ENCODE data around the gene CACNB2. TPM values are rescaled to one million over a fixed set of nuclear protein-coding genes. Genes with fewer than 3 reads are reported as not detected.

The CACNB2 gene
- total and polyA plus RNA-seq, 7 experiments from 2014 or later, result 0.30 to 0.49 (median 0.48) TPM; not detected in 4

GRCh38 chr10:18359812-18360211, 219.6 kb downstream of the CACNB2 start:
- no peak overlapping the region for H3K4me3 ChIP-seq (ENCODE audit: low read length)
- Mint-ChIP-seq H3K9me3 (peaks cover 0 to 5% (median 0%) of the 10 kb centered on the region in 11 donors), H3K27ac (no peak overlapping the region), H3K27me3 (peaks cover 0 to 9% (median 5%) of the 10 kb centered on the region in 5 donors), H3K36me3 (no peaks in the 10 kb centered on the region), H3K4me1 (no peaks in the 10 kb centered on the region), H3K4me3 (no peak overlapping the region)
- ChIA-PET POLR2A (no interaction called here), CTCF (no interaction called here)
- H3K4me1 ChIP-seq (ENCODE audit: control insufficient read depth in 2 of 2, insufficient read depth in 2 of 2, low read length in 2 of 2), result no peaks in the 10 kb centered on the region
- intact Hi-C loops (cut with micrococcal nuclease), result no loop called here
- H3K27me3 ChIP-seq (ENCODE audit: control insufficient read depth in 2 of 2, insufficient read depth in 2 of 2, low read length in 2 of 2), result no peaks in the 10 kb centered on the region
- H3K9me3 ChIP-seq (ENCODE audit: control insufficient read depth in 2 of 3, low read length in 3 of 3), result no peaks in the 10 kb centered on the region
- DNase-seq, result no peak
- no peak for ATAC-seq
- no peak overlapping the region for H3K27ac ChIP-seq (ENCODE audit: low read depth, low read length)
- H3K36me3 ChIP-seq (ENCODE audit: control insufficient read depth in 2 of 3, insufficient read depth in 3 of 3, low read length in 3 of 3), result no peaks in the 10 kb centered on the region

GRCh38 chr10:18362892-18363291, 222.7 kb downstream of the CACNB2 start:
- ChIA-PET CTCF (no interaction called here), POLR2A (no interaction called here)
- no peaks in the 10 kb centered on the region for H3K4me1 ChIP-seq (ENCODE audit: control insufficient read depth in 2 of 2, insufficient read depth in 2 of 2, low read length in 2 of 2)
- Mint-ChIP-seq H3K27me3 (peaks cover 0 to 10% (median 5%) of the 10 kb centered on the region in 5 donors), H3K4me1 (no peaks in the 10 kb centered on the region), H3K36me3 (no peaks in the 10 kb centered on the region), H3K27ac (no peak overlapping the region), H3K9me3 (no peaks in the 10 kb centered on the region), H3K4me3 (no peak overlapping the region)
- intact Hi-C loops (cut with micrococcal nuclease), result no loop called here
- H3K27me3 ChIP-seq (ENCODE audit: control insufficient read depth in 2 of 2, insufficient read depth in 2 of 2, low read length in 2 of 2), result no peaks in the 10 kb centered on the region
- no peak overlapping the region for H3K4me3 ChIP-seq (ENCODE audit: low read length)
- ATAC-seq, result no peak
- H3K27ac ChIP-seq (ENCODE audit: low read depth, low read length), result no peak overlapping the region
- DNase-seq, result no peak
- H3K36me3 ChIP-seq (ENCODE audit: control insufficient read depth in 2 of 3, insufficient read depth in 3 of 3, low read length in 3 of 3), result no peaks in the 10 kb centered on the region
- no peaks in the 10 kb centered on the region for H3K9me3 ChIP-seq (ENCODE audit: control insufficient read depth in 2 of 3, low read length in 3 of 3)

- DNase-seq (no peak), ATAC-seq (no peak)
- CTCF ChIA-PET, result no interaction called here
- Mint-ChIP-seq H3K27me3 (peaks cover 0 to 10% (median 5%) of the 10 kb centered on the region in 5 donors), H3K4me1 (no peaks in the 10 kb centered on the region), H3K36me3 (no peaks in the 10 kb centered on the region), H3K27ac (no peak overlapping the region), H3K4me3 (no peak overlapping the region), H3K9me3 (no peaks in the 10 kb centered on the region)
- POLR2A ChIA-PET, result no interaction called here
- Histone ChIP-seq H3K27ac (ENCODE audit: low read depth, low read length) (no peak overlapping the region), H3K9me3 (ENCODE audit: control insufficient read depth in 2 of 3, low read length in 3 of 3) (no peaks in the 10 kb centered on the region), H3K27me3 (ENCODE audit: control insufficient read depth in 2 of 2, insufficient read depth in 2 of 2, low read length in 2 of 2) (no peaks in the 10 kb centered on the region), H3K4me1 (ENCODE audit: control insufficient read depth in 2 of 2, insufficient read depth in 2 of 2, low read length in 2 of 2) (no peaks in the 10 kb centered on the region), H3K4me3 (ENCODE audit: low read length) (no peak overlapping the region), H3K36me3 (ENCODE audit: control insufficient read depth in 2 of 3, insufficient read depth in 3 of 3, low read length in 3 of 3) (no peaks in the 10 kb centered on the region)
- intact Hi-C loops (cut with micrococcal nuclease), result no loop called here
These were observed 225.0 kb downstream of the CACNB2 start for GRCh38 chr10:18364987-18365775.

GRCh38 chr10:18367840-18368239, 227.6 kb downstream of the CACNB2 start:
- no peak overlapping the region for H3K27ac ChIP-seq (ENCODE audit: low read depth, low read length)
- H3K4me1 Mint-ChIP-seq, result no peaks in the 10 kb centered on the region
- intact Hi-C loops (cut with micrococcal nuclease), result no loop called here
- ChIA-PET CTCF (no interaction called here), POLR2A (no interaction called here)
- no peak overlapping the region for H3K4me3 ChIP-seq (ENCODE audit: low read length)
- H3K27ac Mint-ChIP-seq, result no peak overlapping the region
- DNase-seq, result no peak
- no peaks in the 10 kb centered on the region for H3K36me3 ChIP-seq (ENCODE audit: control insufficient read depth in 2 of 3, insufficient read depth in 3 of 3, low read length in 3 of 3)
- ATAC-seq, result no peak
- H3K4me3 Mint-ChIP-seq, result no peak overlapping the region
- H3K27me3 ChIP-seq (ENCODE audit: control insufficient read depth in 2 of 2, insufficient read depth in 2 of 2, low read length in 2 of 2), result no peaks in the 10 kb centered on the region
- no peaks in the 10 kb centered on the region for H3K9me3 ChIP-seq (ENCODE audit: control insufficient read depth in 2 of 3, low read length in 3 of 3)
- H3K4me1 ChIP-seq (ENCODE audit: control insufficient read depth in 2 of 2, insufficient read depth in 2 of 2, low read length in 2 of 2), result no peaks in the 10 kb centered on the region
- H3K27me3 Mint-ChIP-seq, result peaks cover 0 to 10% (median 5%) of the 10 kb centered on the region in 5 donors
- H3K36me3 Mint-ChIP-seq, result no peaks in the 10 kb centered on the region
- peaks cover 0 to 3% (median 0%) of the 10 kb centered on the region in 11 donors for H3K9me3 Mint-ChIP-seq

GRCh38 chr10:18368273-18368672, 228.0 kb downstream of the CACNB2 start:
- no peak overlapping the region for H3K4me3 Mint-ChIP-seq
- ATAC-seq (no peak), DNase-seq (no peak)
- peaks cover 0 to 8% (median 5%) of the 10 kb centered on the region in 5 donors for H3K27me3 Mint-ChIP-seq
- no peaks in the 10 kb centered on the region for H3K27me3 ChIP-seq (ENCODE audit: control insufficient read depth in 2 of 2, insufficient read depth in 2 of 2, low read length in 2 of 2)
- H3K4me1 Mint-ChIP-seq, result no peaks in the 10 kb centered on the region
- H3K27ac Mint-ChIP-seq, result no peak overlapping the region
- intact Hi-C loops (cut with micrococcal nuclease), result no loop called here
- no peak overlapping the region for H3K27ac ChIP-seq (ENCODE audit: low read depth, low read length)
- no peaks in the 10 kb centered on the region for H3K36me3 Mint-ChIP-seq
- no peaks in the 10 kb centered on the region for H3K4me1 ChIP-seq (ENCODE audit: control insufficient read depth in 2 of 2, insufficient read depth in 2 of 2, low read length in 2 of 2)
- POLR2A ChIA-PET, result no interaction called here
- peaks cover 0 to 3% (median 0%) of the 10 kb centered on the region in 11 donors for H3K9me3 Mint-ChIP-seq
- no peaks in the 10 kb centered on the region for H3K36me3 ChIP-seq (ENCODE audit: control insufficient read depth in 2 of 3, insufficient read depth in 3 of 3, low read length in 3 of 3)
- H3K9me3 ChIP-seq (ENCODE audit: control insufficient read depth in 2 of 3, low read length in 3 of 3), result no peaks in the 10 kb centered on the region
- H3K4me3 ChIP-seq (ENCODE audit: low read length), result no peak overlapping the region
- CTCF ChIA-PET, result no interaction called here

GRCh38 chr10:18368682-18369081, 228.5 kb downstream of the CACNB2 start:
- H3K27ac Mint-ChIP-seq, result no peak overlapping the region
- Histone ChIP-seq H3K9me3 (ENCODE audit: control insufficient read depth in 2 of 3, low read length in 3 of 3) (no peaks in the 10 kb centered on the region), H3K27me3 (ENCODE audit: control insufficient read depth in 2 of 2, insufficient read depth in 2 of 2, low read length in 2 of 2) (no peaks in the 10 kb centered on the region), H3K4me3 (ENCODE audit: low read length) (no peak overlapping the region), H3K36me3 (ENCODE audit: control insufficient read depth in 2 of 3, insufficient read depth in 3 of 3, low read length in 3 of 3) (no peaks in the 10 kb centered on the region), H3K27ac (ENCODE audit: low read depth, low read length) (no peak overlapping the region), H3K4me1 (ENCODE audit: control insufficient read depth in 2 of 2, insufficient read depth in 2 of 2, low read length in 2 of 2) (no peaks in the 10 kb centered on the region)
- peaks cover 0 to 6% (median 5%) of the 10 kb centered on the region in 5 donors for H3K27me3 Mint-ChIP-seq
- ChIA-PET CTCF (no interaction called here), POLR2A (no interaction called here)
- intact Hi-C loops (cut with micrococcal nuclease), result no loop called here
- H3K4me1 Mint-ChIP-seq, result no peaks in the 10 kb centered on the region
- no peak overlapping the region for H3K4me3 Mint-ChIP-seq
- H3K9me3 Mint-ChIP-seq, result peaks cover 0 to 3% (median 0%) of the 10 kb centered on the region in 11 donors
- ATAC-seq, result no peak
- no peak for DNase-seq
- no peaks in the 10 kb centered on the region for H3K36me3 Mint-ChIP-seq

GRCh38 chr10:18369859-18370473, 229.7 kb downstream of the CACNB2 start:
- no peaks in the 10 kb centered on the region for H3K27me3 ChIP-seq (ENCODE audit: control insufficient read depth in 2 of 2, insufficient read depth in 2 of 2, low read length in 2 of 2)
- Mint-ChIP-seq H3K4me3 (no peak overlapping the region), H3K4me1 (no peaks in the 10 kb centered on the region), H3K27me3 (peaks cover 0 to 5% (median 0%) of the 10 kb centered on the region in 5 donors), H3K9me3 (peaks cover 0 to 3% (median 0%) of the 10 kb centered on the region in 11 donors), H3K36me3 (no peaks in the 10 kb centered on the region), H3K27ac (no peak overlapping the region)
- no peaks in the 10 kb centered on the region for H3K9me3 ChIP-seq (ENCODE audit: control insufficient read depth in 2 of 3, low read length in 3 of 3)
- no peak for DNase-seq
- H3K4me3 ChIP-seq (ENCODE audit: low read length), result no peak overlapping the region
- ChIA-PET POLR2A (no interaction called here), CTCF (no interaction called here)
- H3K4me1 ChIP-seq (ENCODE audit: control insufficient read depth in 2 of 2, insufficient read depth in 2 of 2, low read length in 2 of 2), result no peaks in the 10 kb centered on the region
- H3K27ac ChIP-seq (ENCODE audit: low read depth, low read length), result no peak overlapping the region
- H3K36me3 ChIP-seq (ENCODE audit: control insufficient read depth in 2 of 3, insufficient read depth in 3 of 3, low read length in 3 of 3), result no peaks in the 10 kb centered on the region
- intact Hi-C loops (cut with micrococcal nuclease), result no loop called here
- ATAC-seq, result no peak

All from naive thymus-derived CD4-positive, alpha-beta T cell (primary cell).